MM.1S (cell line): Measurements from ENCODE around the gene MIA2.
"Not testable (repeated sequence)": the region's sequence is repeated elsewhere in the genome, so short reads cannot be mapped to it uniquely, and the experiment has no call there.

ENCODE experiments used
- DNase-seq: peaks from one replicate; pipeline ENCODE4 v3.0.0-alpha.2; 2015
- H2AFZ ChIP-seq: fragments of 300-600 bp; sonication (generic); 2 replicates; pipeline ENCODE4 v1.6.0; 2016; ENCODE audit warnings: antibody characterized with exemption, low read length
- H3F3A ChIP-seq: fragments of 300-600 bp; sonication (generic); 2 replicates; pipeline ENCODE4 v1.6.1; 2016; ENCODE audit warnings: mild to moderate bottlenecking, antibody characterized with exemption, low read length, moderate library complexity, mixed read lengths; ENCODE audit not compliant: insufficient read depth
- H3K27ac ChIP-seq: fragments of 300-600 bp; sonication (generic); 2 replicates; pipeline ENCODE4 v1.5.1; 2016; ENCODE audit warnings: mild to moderate bottlenecking, low read length
- H3K27me3 ChIP-seq: fragments of 300-600 bp; sonication (generic); replicated peaks from 2 replicates; pipeline ENCODE4 v1.6.0; 2016; ENCODE audit warnings: low read length; ENCODE audit not compliant: insufficient read depth
- H3K36me3 ChIP-seq: fragments of 300-600 bp; sonication (generic); replicated peaks from 2 replicates; pipeline ENCODE4 v1.6.1; 2016; ENCODE audit warnings: mild to moderate bottlenecking, low read length, mixed read lengths; ENCODE audit not compliant: insufficient read depth
- H3K4me1 ChIP-seq: fragments of 300-600 bp; sonication (generic); 2 replicates; pipeline ENCODE4 v1.6.1; 2016; ENCODE audit warnings: low read length, mixed read lengths
- H3K4me2 ChIP-seq: fragments of 300-600 bp; sonication (generic); 2 replicates; pipeline ENCODE4 v1.6.0; 2016; ENCODE audit warnings: low read depth, low read length
- H3K4me3 ChIP-seq: fragments of 300-600 bp; sonication (generic); 2 replicates; pipeline ENCODE4 v1.5.1; 2016; ENCODE audit warnings: low read length, mixed read lengths
- H3K79me2 ChIP-seq: fragments of 300-600 bp; sonication (generic); 2 replicates; pipeline ENCODE4 v1.6.1; 2016; ENCODE audit warnings: mixed run types, low read length, mixed read lengths
- H3K9ac ChIP-seq: fragments of 300-600 bp; sonication (generic); 2 replicates; pipeline ENCODE4 v1.6.1; 2016; ENCODE audit warnings: low read length, mixed read lengths
- H3K9me2 ChIP-seq: fragments of 300-600 bp; sonication (generic); replicated peaks from 2 replicates; pipeline ENCODE4 v1.6.1; 2016; ENCODE audit warnings: mild to moderate bottlenecking, low read length, mixed read lengths; ENCODE audit not compliant: insufficient read depth
- H3K9me3 ChIP-seq: fragments of 300-600 bp; sonication (generic); replicated peaks from 2 replicates; pipeline ENCODE4 v1.6.1; 2016; ENCODE audit warnings: mild to moderate bottlenecking, low read length, mixed read lengths; ENCODE audit not compliant: insufficient read depth
- H4K20me1 ChIP-seq: fragments of 300-600 bp; sonication (generic); 2 replicates; pipeline ENCODE4 v1.6.1; 2016; ENCODE audit warnings: mild to moderate bottlenecking, low read length, moderate library complexity, mixed read lengths; ENCODE audit not compliant: insufficient read depth
- CTCF ChIP-seq: fragments of 300-600 bp; sonication (generic); IDR thresholded peaks from 2 replicates; pipeline ENCODE4 v1.5.1; 2016; ENCODE audit warnings: antibody characterized with exemption, low read length, mixed read lengths
- EZH2 ChIP-seq: fragments of 300-600 bp; sonication (generic); optimal IDR thresholded peaks from 2 replicates; pipeline ENCODE3; 2017; ENCODE audit warnings: low read depth, mild to moderate bottlenecking, antibody characterized with exemption, low read length, mixed read lengths
- EZH2phosphoT487 ChIP-seq: fragments of 300-600 bp; sonication (generic); IDR thresholded peaks from 2 replicates; pipeline ENCODE4 v1.6.1; 2018; ENCODE audit warnings: antibody characterized with exemption, low read length

MIA2 gene

GRCh38 chr14:39289523-39289922, 55.8 kb downstream of the MIA2 start:
- Histone ChIP-seq H3K79me2 (no peaks in the 10 kb centered on the region), H4K20me1 (no peaks in the 10 kb centered on the region), H3K9me2 (no peaks in the 10 kb centered on the region), H3K27ac (no peak overlapping the region), H3K36me3 (no peaks in the 10 kb centered on the region), H3K27me3 (no peaks in the 10 kb centered on the region), H2AFZ (no peak overlapping the region), H3K4me2 (no peak overlapping the region), H3K4me1 (no peaks in the 10 kb centered on the region), H3K4me3 (no peak overlapping the region), H3K9ac (no peak overlapping the region), H3K9me3 (no peaks in the 10 kb centered on the region), H3F3A (no peaks in the 10 kb centered on the region)
- no peak for DNase-seq
- TF ChIP-seq EZH2phosphoT487 (no peak), EZH2 (no peak), CTCF (no peak)

- Histone ChIP-seq H3K9me2 (no peaks in the 10 kb centered on the region), H3K9me3 (no peaks in the 10 kb centered on the region), H3F3A (no peaks in the 10 kb centered on the region), H3K4me1 (no peaks in the 10 kb centered on the region), H2AFZ (no peak overlapping the region), H3K4me2 (no peak overlapping the region), H3K36me3 (no peaks in the 10 kb centered on the region), H4K20me1 (no peaks in the 10 kb centered on the region), H3K9ac (no peak overlapping the region), H3K27ac (no peak overlapping the region), H3K79me2 (no peaks in the 10 kb centered on the region), H3K27me3 (no peaks in the 10 kb centered on the region), H3K4me3 (no peak overlapping the region)
- TF ChIP-seq CTCF (no peak), EZH2 (no peak), EZH2phosphoT487 (no peak)
- no peak for DNase-seq
Measured at GRCh38 chr14:39291701-39292100, 58.0 kb downstream of the MIA2 start.

GRCh38 chr14:39293629-39294028, 59.9 kb downstream of the MIA2 start:
- Histone ChIP-seq H3K27me3 (no peaks in the 10 kb centered on the region), H3K9me2 (no peaks in the 10 kb centered on the region), H3F3A (no peaks in the 10 kb centered on the region), H2AFZ (no peak overlapping the region), H3K4me2 (no peak overlapping the region), H3K79me2 (no peaks in the 10 kb centered on the region), H4K20me1 (no peaks in the 10 kb centered on the region), H3K4me3 (no peak overlapping the region), H3K9me3 (no peaks in the 10 kb centered on the region), H3K36me3 (no peaks in the 10 kb centered on the region), H3K9ac (no peak overlapping the region), H3K27ac (no peak overlapping the region), H3K4me1 (no peaks in the 10 kb centered on the region)
- DNase-seq, result no peak
- no peak for TF ChIP-seq CTCF
- no peak for TF ChIP-seq EZH2
- no peak for TF ChIP-seq EZH2phosphoT487

- H3K79me2 ChIP-seq, H3K36me3 ChIP-seq, H4K20me1 ChIP-seq, DNase-seq, H3K4me2 ChIP-seq, H3K4me3 ChIP-seq, H3F3A ChIP-seq, H2AFZ ChIP-seq, H3K9ac ChIP-seq, H3K9me3 ChIP-seq, H3K27me3 ChIP-seq, H3K9me2 ChIP-seq, H3K27ac ChIP-seq, H3K4me1 ChIP-seq: not testable (repeated sequence)
Measured at GRCh38 chr14:39300389-39300788, 66.7 kb downstream of the MIA2 start.
